Osteoblast (primary cell): Measurements from ENCODE around the gene DAB2. TPM values are rescaled to one million over a fixed set of nuclear protein-coding genes. Genes with fewer than 3 reads are reported as not detected.

Experiments used
- DNase-seq: peaks from one replicate; pipeline ENCODE4 v3.0.0; 2011; ENCODE audit warnings: low spot score, mixed read lengths; ENCODE audit not compliant: insufficient read length; ENCODE audit errors: missing footprints
- H2AFZ ChIP-seq: 2 replicates; pipeline ENCODE4 v1.6.0; 2011; ENCODE audit warnings: mild to moderate bottlenecking, low read length
- H3K27ac ChIP-seq: 2 replicates; pipeline ENCODE4 v1.5.1; 2011; ENCODE audit warnings: mild to moderate bottlenecking, low read depth, low read length, moderate library complexity
- H3K27me3 ChIP-seq: 2 replicates; pipeline ENCODE4 v1.6.0; 2012; ENCODE audit warnings: mild to moderate bottlenecking, control low read depth, inconsistent platforms, low read length, moderate library complexity; ENCODE audit not compliant: insufficient read depth
- H3K36me3 ChIP-seq: 2 replicates; pipeline ENCODE4 v1.5.1; 2011; ENCODE audit warnings: mild to moderate bottlenecking, low read length, control low read depth, moderate library complexity; ENCODE audit not compliant: insufficient read depth
- H3K4me1 ChIP-seq: 2 replicates; pipeline ENCODE4 v1.5.1; 2011; ENCODE audit warnings: mild to moderate bottlenecking, low read length, control low read depth, moderate library complexity; ENCODE audit not compliant: insufficient read depth
- H3K4me2 ChIP-seq: 2 replicates; pipeline ENCODE4 v1.6.0; 2011; ENCODE audit warnings: mild to moderate bottlenecking, low read length; ENCODE audit not compliant: insufficient read depth
- H3K4me3 ChIP-seq: fragments of 200-600 bp; sonication (generic); 3 replicates; pipeline ENCODE4 v1.5.1; 2012; ENCODE audit warnings: mild to moderate bottlenecking, low read length, inconsistent platforms; ENCODE audit not compliant: insufficient read depth
- H3K79me2 ChIP-seq: 2 replicates; pipeline ENCODE4 v1.6.0; 2012; ENCODE audit warnings: mild to moderate bottlenecking, low read length, control low read depth, inconsistent platforms; ENCODE audit not compliant: insufficient read depth
- H3K9me3 ChIP-seq: 2 replicates; pipeline ENCODE4 v1.5.1; 2011; ENCODE audit warnings: low read depth, low read length, control low read depth
- H4K20me1 ChIP-seq: 2 replicates; pipeline ENCODE4 v1.6.0; 2012; ENCODE audit warnings: mild to moderate bottlenecking, low read length, control low read depth; ENCODE audit not compliant: insufficient read depth
- CTCF ChIP-seq: IDR thresholded peaks from 2 replicates; pipeline ENCODE4 v1.5.1; 2011; ENCODE audit warnings: mild to moderate bottlenecking, low read depth, low read length, moderate library complexity; ENCODE audit errors: extremely low read depth
- total RNA-seq: library from RNA; depleted of rRNA; stranded (reverse); fragments of >200 nt; gene quantifications from 2 replicates; pipeline ENCODE4 v1.2.3, GENCODE V29; 2012

Gene DAB2
- total RNA-seq, 1 donor = 296 TPM

DNA sequence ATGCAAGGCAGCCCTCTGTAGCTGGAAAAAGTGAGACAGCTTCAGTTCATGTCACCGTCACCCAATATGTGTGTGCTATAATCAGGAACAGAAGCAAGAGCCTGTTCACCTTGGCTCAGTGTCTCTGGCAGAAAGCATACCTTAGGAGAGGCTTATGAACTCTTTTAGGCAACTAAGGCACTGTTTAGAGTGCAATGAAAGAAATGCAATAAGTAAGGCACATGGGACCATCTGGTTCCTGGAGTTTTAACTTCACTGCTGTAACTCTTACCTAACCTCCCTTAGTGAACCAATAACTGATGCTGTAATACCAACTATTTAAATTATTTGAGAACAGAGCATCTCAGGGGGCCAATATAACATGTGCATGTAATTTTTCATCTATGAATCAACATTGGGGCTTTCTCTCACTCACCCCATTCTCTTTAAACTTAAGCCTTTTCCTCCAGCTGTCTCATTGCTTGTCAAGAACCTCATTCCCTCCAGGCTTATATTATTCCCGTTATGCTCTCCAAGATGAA, 92.9 kb downstream of the DAB2 start:
- no peak overlapping the region for H3K4me2 ChIP-seq
- no peak for TF ChIP-seq CTCF
- H3K27ac ChIP-seq = no peak overlapping the region
- H3K27me3 ChIP-seq = peaks cover 19% of the 10 kb centered on the region
- no peaks in the 10 kb centered on the region for H3K9me3 ChIP-seq
- peak; percentile 86 for DNase-seq
- H4K20me1 ChIP-seq = no peaks in the 10 kb centered on the region
- H3K79me2 ChIP-seq = no peaks in the 10 kb centered on the region
- H3K4me1 ChIP-seq = peaks cover 7% of the 10 kb centered on the region
- no peak overlapping the region for H3K4me3 ChIP-seq
- no peak overlapping the region for H2AFZ ChIP-seq
- no peaks in the 10 kb centered on the region for H3K36me3 ChIP-seq

DNA sequence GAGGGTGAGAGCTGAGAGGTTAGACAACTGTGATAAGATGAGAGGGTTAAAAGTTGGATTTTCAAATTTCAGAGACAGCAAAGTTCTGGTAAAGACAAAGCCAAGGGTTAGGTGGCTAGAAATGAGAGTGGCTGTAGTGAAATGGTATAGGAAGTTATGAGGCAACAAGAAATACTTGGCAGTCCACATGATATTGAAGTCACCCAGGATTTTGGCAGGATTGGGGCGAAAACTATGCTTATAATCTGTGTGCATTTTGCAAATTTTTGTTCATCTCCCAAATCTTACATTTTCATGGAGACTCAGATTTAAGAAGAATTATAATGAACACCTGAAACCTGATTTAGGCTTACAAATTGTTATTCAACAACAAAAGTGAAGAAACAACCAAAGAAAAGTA, 96.0 kb downstream of the DAB2 start:
- no peak for TF ChIP-seq CTCF
- H4K20me1 ChIP-seq = no peaks in the 10 kb centered on the region
- no peak overlapping the region for H2AFZ ChIP-seq
- no peaks in the 10 kb centered on the region for H3K36me3 ChIP-seq
- H3K9me3 ChIP-seq = no peaks in the 10 kb centered on the region
- peaks cover 28% of the 10 kb centered on the region for H3K27me3 ChIP-seq
- DNase-seq = no peak
- H3K4me1 ChIP-seq = peaks cover 7% of the 10 kb centered on the region
- H3K79me2 ChIP-seq = no peaks in the 10 kb centered on the region
- no peak overlapping the region for H3K4me3 ChIP-seq
- no peak overlapping the region for H3K4me2 ChIP-seq
- H3K27ac ChIP-seq = no peak overlapping the region

DNA sequence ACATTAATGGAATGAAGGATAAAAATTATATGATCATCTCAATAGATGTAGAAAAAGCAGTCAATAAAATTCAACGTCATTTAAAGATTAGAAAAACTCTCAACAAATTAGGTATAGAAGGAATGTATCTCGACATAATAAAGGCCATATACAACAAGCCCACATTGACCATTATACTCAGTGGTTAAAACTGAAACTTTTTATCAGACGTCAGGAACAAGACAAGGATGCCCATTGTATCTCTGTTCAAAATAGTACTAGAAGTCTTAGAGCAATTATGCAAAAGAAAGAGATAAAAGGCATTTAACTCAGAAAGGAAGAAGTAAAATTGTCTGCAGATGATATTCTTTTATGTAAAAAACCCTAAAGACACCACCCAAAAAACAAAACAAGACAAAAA, 101.2 kb downstream of the DAB2 start:
- no peaks in the 10 kb centered on the region for H4K20me1 ChIP-seq
- no peak for DNase-seq
- TF ChIP-seq CTCF = no peak

More for the DNA sequence above, 101.2 kb downstream of the DAB2 start:
- no peak overlapping the region for H3K4me2 ChIP-seq
- no peak overlapping the region for H2AFZ ChIP-seq
- H3K9me3 ChIP-seq = no peaks in the 10 kb centered on the region
- H3K27ac ChIP-seq = no peak overlapping the region
- no peak overlapping the region for H3K4me3 ChIP-seq
- H3K4me1 ChIP-seq = no peaks in the 10 kb centered on the region
- no peaks in the 10 kb centered on the region for H3K79me2 ChIP-seq
- H3K36me3 ChIP-seq = no peaks in the 10 kb centered on the region
- peaks cover 22% of the 10 kb centered on the region for H3K27me3 ChIP-seq

Other genes with a start within 250 kb of the DAB2 start
- gene FYB1, start 205.4 kb downstream of the DAB2 start, total RNA-seq = under 0.01 TPM in 1 of 2 replicates, not detected in the other
- 0.36 TPM in 1 of 2 replicates, not detected in the other for gene C9, start 60.5 kb downstream of the DAB2 start, total RNA-seq